T-helper 2 cell treated with Interferon-gamma antibody and Interleukin-4, amounts not matched to agents 100 ng/mL and 5 ng/mL, for 36 hours (primary cell): ENCODE data around the gene DCDC2C. TPM values are rescaled to one million over a fixed set of nuclear protein-coding genes. Genes with fewer than 3 reads are reported as not detected.

Source experiments
- intact Hi-C: fragments of 100-400 bp; cut with micrococcal nuclease; formaldehyde crosslinking; loops from one replicate; pipeline ENCODE4 v1.15.1; 2023
- total RNA-seq: library from RNA; stranded (reverse); gene quantifications from 2 replicates; pipeline ENCODE4 v1.2.3, GENCODE V29; 2022

Gene DCDC2C
- total RNA-seq, 1 donor from 2014 or later = not detected

DNA sequence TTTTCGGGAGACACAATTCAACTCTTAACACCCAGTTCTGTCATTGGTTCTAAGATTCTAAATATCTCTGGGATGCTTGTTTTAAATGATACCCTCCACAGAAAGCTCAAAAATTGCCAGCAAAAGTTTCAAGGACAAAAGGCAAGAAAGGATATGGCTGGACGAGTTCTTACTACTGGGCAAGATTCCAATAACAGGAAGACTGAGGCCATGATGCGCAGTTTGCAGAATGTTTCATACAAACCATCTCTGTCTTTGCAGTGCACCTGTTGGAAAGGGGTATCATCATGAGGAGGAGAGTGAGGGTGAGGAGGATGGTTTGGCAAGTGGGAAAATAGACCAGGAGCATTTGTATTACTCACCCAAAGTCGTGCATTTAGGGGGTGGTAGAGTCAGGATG is 172.8 kb downstream of the DCDC2C start:
- intact Hi-C loops = no loop called here

DNA sequence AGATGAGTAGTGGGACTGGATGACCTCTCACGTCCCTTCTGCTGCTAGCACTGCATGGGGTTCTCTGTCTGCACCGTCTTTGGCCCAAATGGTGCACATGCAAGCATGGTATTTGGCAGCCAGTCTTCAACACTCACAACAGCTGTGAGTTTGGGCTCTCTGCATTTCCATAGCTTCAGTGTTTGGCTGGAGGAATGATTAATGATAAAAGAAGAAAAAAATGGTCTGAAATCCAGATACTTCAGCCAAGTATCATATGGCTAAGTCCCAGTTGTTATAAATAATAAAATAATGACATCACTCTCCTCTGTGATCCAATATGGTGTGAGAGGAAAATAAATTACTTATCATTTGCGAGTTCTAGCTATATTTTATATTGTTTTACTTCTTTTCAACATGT is 173.3 kb downstream of the DCDC2C start:
- intact Hi-C loops = no loop called here

DNA sequence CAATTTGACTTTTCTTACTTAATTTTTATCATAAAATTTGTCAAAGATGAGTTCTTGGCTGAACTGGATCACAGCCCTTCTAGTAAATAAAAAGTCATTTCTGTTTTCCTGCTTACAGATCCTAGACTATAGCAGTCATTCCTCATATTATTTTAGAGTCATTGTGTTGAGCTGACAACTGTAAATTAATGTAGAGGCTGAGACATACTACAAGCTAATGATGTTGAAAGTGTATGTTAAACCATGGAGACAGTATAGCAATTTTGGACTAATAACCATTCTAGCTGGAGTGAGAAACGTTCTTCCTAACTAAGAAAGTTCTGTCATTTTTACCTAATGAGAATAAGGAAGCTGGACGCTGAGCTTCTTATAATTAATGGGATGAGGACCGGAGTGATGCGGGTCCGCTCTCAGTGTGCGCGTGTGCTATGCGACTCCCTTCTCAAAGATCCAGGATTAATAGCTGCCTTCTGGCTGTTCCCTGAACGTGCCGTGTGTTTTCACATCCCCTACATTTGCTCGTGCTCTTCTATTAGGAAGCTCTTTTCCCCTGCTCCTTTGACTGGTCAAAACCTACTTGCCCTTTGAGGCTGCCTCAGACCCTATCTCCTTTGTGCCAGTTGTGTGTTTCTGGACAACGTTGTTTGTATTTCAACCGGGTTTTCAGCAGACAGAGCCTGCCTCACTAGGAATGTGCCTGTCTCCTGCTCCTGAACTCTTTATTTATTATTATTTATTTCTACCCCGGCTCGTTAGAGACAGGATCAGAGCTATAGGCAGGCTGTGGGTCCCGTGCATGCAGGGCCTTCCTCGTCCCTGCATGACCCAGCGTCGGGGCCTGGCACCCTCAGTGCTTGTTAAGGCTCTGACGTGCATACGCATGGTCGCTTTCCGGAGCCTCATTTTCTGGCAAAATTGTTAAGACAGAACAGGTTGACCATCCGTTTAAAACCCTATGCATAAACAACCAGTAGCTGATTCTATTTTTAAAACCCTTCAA is 182.6 kb downstream of the DCDC2C start:
- intact Hi-C loops = no loop called here

DNA sequence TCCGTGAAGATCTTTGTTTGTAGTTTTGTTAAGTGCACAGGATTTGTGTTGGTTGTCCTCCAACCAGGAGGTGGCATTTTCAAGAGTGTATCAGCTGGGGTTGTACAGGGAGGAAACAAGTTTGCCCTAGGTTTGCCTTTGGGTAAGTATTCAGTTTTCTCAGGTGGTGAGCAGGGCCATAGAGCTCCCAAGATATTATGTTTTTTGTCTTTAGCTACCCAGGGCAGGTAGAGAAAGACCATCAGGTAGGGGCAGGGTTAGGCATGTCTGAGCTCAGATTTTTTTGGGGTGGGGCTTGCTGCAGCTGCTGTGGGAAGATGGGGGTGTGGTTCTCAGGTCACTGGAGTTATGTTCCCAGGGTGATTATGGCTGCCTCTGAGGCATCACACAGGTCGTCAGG is 191.6 kb downstream of the DCDC2C start:
- intact Hi-C loops = no loop called here

Other genes starting within 250 kb of the DCDC2C start
- gene ADI1, start 184.0 kb upstream of the DCDC2C start, total RNA-seq = 41.5 and 41.6 TPM in 2 replicates
- gene RNASEH1, start 145.2 kb upstream of the DCDC2C start, total RNA-seq = 29.3 and 29.7 TPM in 2 replicates
- 1,261 and 1,270 TPM in 2 replicates for gene RPS7, start 128.3 kb upstream of the DCDC2C start, total RNA-seq
- gene COLEC11, start 108.5 kb upstream of the DCDC2C start, total RNA-seq = 0.27 TPM in 1 of 2 replicates, not detected in the other
- gene ALLC, start 45.4 kb upstream of the DCDC2C start, total RNA-seq = not detected in 2 replicates